ENCODE measurements around the gene EMP1.

EMP1 gene

DNA sequence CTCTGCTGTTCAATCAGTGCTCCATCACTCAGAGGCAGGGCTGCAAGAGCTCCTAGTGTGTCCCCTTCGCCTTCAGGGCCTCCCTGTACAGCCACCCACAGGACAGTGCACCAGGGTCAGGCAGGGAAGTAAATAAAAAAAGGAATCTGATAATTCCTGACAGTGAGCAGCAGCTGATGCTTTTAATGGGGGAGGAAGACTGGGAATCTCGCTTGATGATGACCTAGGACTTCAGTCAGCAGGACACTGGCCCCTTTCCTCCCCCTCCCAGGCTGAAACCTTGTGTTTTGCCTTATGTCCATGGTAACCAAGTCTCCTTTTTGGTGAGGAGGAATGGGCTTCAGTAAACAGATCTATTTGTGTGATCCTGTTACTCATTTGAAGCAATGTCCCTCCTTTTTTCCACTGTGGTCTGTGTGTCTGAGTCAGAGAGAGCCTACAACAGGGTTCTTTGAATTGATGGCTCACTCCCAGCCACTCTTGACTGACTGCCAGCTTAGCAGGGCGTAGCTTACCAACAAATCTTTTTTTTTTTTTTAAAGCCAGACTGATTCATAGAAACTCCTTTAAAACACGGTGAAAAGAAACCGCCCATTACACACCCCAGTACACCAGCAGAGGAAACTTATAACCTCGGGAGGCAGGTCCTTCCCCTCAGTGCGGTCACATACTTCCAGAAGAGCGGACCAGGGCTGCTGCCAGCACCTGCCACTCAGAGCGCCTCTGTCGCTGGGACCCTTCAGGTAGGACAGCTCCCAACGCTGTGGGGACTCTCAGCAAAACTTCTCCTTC lies at the start of gene EMP1:
Gene EMP1, plus strand, starts transcription at position 597 of the 792 bp plus-strand sequence. CDS start 14,785 bp downstream, outside the sequence.
- DNase-seq: peak; percentile 85

GRCh38 chr12:13147688-13148484 lies 48.6 kb upstream of the EMP1 start:
- DNase-seq: no peak

GRCh38 chr12:13148485-13148847 lies 48.1 kb upstream of the EMP1 start:
- DNase-seq: no peak

GRCh38 chr12:13149411-13149810 lies 47.1 kb upstream of the EMP1 start:
- no peak for DNase-seq

- no peak for DNase-seq
Measured at GRCh38 chr12:13152281-13152680, 44.2 kb upstream of the EMP1 start.

- DNase-seq: no peak
Measured at GRCh38 chr12:13152756-13153155, 43.8 kb upstream of the EMP1 start.

GRCh38 chr12:13153180-13153579 lies 43.3 kb upstream of the EMP1 start:
- no peak for DNase-seq

- DNase-seq: no peak
Measured at GRCh38 chr12:13154027-13154538, 42.4 kb upstream of the EMP1 start.

DNA sequence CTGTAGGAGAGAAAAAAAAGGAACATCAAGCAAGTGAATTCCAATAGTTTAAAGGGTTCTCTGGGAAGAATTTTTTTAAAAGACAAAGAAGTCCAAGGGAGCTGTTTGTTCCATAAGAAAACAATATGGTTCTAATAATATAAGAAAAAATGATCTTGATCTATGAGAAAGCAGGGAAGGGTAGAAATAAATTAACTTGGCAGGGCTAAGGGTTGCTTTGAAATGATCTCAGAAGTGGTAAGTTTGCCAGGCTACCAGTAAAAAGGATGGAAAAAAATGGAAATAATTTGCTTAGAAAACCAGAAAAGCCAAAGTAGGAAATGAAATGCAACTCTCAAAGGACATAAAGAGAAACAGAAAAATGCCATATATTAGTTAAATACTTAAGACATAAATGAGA lies 41.7 kb upstream of the EMP1 start:
- no peak for DNase-seq

GRCh38 chr12:13156277-13156676 lies 40.2 kb upstream of the EMP1 start:
- no peak for DNase-seq

- DNase-seq: no peak
Measured at GRCh38 chr12:13161172-13161571, 35.4 kb upstream of the EMP1 start.

GRCh38 chr12:13162904-13163303 lies 33.6 kb upstream of the EMP1 start:
- no peak for DNase-seq

DNA sequence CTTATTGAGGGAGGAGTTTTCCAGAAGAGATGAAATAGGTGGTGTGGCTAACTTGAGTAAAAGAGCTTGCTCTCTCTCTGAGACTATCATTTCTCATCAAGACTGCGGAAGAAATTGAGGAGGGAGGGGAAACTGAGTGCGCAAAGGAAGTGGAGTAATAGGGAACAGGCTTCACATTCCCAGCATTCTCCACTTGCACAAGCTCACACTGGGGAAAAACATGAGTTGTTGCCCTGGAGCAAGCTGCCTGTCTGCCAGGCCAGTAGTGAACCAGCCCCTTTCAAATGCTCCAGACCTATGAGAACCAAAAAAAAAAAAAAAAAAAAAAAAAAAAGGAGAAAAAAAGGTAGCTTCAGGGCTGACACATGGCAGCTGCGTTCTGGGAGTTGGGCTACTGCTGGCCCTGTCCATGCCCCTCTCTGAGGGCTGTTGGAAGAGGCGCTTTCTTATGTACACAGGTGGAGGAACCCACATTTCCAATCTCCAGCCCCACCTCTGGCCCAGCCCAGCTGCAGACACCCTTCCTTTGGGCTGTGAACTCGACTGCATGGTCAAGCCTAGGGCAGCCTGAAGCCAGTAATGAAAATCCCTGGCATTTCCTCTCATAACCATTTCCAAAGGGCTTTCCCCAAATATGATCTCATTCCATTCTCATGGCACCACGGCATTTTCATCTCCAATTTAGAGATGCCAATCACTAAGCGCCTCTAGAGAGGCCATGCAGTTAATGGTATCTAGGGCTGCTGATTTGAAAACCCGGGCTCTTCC lies 32.5 kb upstream of the EMP1 start:
- no peak for DNase-seq

DNA sequence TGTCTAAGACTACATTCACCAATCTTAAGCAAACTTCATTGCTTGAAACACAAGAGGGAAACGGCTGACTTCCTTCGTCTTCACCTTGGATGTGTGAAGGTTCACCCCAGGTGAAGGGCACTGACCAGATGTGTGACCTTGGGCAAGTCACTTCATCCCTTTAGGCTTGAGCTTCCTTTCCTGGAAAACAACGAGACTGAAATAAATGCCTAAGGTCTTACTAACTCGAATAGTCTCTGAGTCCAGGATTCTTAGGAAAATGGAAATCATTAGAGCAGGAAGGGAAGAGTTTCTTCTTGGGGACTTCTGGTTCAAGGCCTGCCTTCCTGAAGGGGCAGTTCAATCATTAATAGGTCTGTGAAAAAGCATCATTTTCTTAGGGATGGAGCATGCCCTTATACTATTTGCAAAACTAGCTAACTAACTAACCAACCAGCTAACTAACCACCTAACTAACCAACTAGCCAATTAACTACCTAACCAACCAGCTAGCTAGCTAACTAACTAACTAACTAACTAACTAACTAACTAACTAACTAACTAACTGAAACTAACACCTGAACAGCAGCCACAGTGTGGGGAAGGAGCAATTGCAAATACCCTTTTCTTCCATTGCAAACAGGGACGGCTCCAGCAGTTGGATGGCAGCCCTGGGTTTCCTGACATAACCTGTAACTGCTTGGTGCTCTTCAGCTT lies 31.5 kb upstream of the EMP1 start:
- no peak for DNase-seq

- peak; percentile 89 for DNase-seq
Measured at GRCh38 chr12:13165617-13166041, 30.9 kb upstream of the EMP1 start.

- DNase-seq: no peak
Measured at GRCh38 chr12:13167226-13167625, 29.3 kb upstream of the EMP1 start.

- DNase-seq: no peak
Measured at GRCh38 chr12:13167906-13168305, 28.6 kb upstream of the EMP1 start.

DNA sequence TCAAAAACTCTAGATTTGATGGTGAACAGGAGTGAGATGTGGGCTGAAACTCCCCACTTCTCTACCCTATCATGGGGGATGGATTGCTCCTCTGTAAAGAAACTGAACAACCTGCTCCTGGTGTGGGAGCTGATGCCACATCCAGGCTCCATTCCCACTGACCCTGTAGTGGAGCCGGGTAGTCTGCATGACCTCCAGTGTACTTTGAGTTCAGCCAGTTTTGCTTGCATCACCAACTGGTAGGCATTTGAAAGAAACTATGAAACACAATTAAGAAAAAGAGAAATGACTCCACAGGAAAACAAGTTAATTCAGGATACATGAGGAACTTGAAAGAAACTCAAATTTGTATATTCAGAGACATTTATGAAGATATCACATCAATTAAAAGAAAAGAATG lies 27.3 kb upstream of the EMP1 start:
- DNase-seq: no peak

GRCh38 chr12:13170892-13171490 lies 25.5 kb upstream of the EMP1 start:
- no peak for DNase-seq

GRCh38 chr12:13171921-13172859 lies 24.3 kb upstream of the EMP1 start:
- no peak for DNase-seq
